ENCODE results near the gene VPS37C. TPM values are rescaled to one million over a fixed set of nuclear protein-coding genes. Genes with fewer than 3 reads are reported as not detected.

VPS37C gene
- total RNA-seq, 1 donor from 2014 or later, result 29.1 TPM

DNA sequence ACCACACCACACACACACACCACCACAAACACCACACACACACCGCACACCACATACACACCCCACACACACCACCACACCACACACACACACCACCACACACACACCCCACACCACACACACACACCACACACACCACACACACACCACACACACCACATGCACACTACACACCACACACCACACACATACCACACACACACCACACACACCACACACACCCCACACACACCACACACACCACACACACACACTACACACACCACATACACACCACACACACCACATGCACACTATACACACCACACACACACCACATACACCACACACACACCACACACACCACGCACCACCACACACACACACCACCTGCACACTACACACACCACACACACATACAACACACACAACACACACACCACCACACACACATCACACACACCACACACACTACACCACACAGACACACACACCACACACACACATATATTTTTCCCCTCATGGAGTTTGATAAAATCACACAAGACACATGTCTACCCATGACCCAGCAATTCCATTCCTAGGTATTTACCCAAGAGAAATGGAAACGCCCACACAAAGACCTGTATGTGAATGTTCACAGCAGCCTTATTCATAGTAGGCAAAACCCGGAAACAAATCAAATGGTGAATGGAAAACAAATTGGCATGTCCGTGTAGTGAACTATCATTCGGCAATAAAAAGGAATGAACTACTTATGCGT is 44.6 kb downstream of the VPS37C start:
- TF ChIP-seq, protein P1, sequence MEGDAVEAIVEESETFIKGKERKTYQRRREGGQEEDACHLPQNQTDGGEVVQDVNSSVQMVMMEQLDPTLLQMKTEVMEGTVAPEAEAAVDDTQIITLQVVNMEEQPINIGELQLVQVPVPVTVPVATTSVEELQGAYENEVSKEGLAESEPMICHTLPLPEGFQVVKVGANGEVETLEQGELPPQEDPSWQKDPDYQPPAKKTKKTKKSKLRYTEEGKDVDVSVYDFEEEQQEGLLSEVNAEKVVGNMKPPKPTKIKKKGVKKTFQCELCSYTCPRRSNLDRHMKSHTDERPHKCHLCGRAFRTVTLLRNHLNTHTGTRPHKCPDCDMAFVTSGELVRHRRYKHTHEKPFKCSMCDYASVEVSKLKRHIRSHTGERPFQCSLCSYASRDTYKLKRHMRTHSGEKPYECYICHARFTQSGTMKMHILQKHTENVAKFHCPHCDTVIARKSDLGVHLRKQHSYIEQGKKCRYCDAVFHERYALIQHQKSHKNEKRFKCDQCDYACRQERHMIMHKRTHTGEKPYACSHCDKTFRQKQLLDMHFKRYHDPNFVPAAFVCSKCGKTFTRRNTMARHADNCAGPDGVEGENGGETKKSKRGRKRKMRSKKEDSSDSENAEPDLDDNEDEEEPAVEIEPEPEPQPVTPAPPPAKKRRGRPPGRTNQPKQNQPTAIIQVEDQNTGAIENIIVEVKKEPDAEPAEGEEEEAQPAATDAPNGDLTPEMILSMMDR (IDR thresholded peaks at IDR 0.05; ENCODE audit: unreplicated experiment), result no peak
- no peak for DNase-seq (ENCODE audit: low spot score in 2 of 2, unreplicated experiment in 2 of 2)

DNA sequence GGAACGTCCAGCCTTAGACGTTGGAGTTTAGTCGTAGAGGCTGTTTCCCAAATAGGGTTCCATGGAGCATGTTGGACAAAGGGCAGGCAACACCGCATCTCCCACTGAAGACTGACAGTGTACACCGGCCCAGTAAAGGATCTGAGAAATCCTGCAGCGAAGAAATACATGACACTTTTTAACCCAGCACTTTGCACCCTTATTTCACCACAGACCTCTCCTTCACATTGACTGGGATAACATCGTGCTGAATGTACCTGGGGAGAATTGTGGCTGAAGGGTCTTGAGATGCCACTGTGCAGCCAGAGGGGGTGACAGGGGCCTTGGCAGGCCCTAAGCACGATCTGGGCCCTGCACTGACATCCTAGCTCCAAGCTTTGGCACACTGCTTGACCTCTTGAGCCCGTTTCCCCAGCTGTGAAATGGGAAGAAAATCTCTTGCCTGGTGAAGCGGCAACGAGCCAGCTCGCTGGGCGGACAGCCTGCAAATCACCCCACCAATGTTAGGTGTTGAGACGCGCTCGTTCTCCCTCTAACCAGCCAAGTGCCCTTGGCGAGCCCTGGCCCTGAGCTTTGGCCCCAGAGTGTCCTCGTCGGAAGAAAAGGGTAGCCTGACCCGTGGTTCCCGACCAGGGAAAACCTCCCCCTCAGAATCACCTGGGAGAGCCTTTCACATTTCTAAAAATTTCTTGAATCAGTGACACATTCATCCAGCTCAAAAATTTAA is 45.6 kb downstream of the VPS37C start:
- DNase-seq (ENCODE audit: low spot score in 2 of 2, unreplicated experiment in 2 of 2), result no peak
- Mint-ChIP-seq H3K27ac (no peak overlapping the region), H3K36me3 (no peaks in the 10 kb centered on the region), H3K27me3 (ENCODE audit: low read depth) (no peaks in the 10 kb centered on the region), H3K9me3 (no peaks in the 10 kb centered on the region), H3K4me3 (no peak overlapping the region), H3K4me1 (peaks cover 12% of the 10 kb centered on the region)
- TF ChIP-seq, protein P1 (IDR thresholded peaks at IDR 0.05; ENCODE audit: unreplicated experiment), result no peak

More for the DNA sequence above, 44.6 kb downstream of the VPS37C start:
- Mint-ChIP-seq H3K27me3 (ENCODE audit: low read depth) (no peaks in the 10 kb centered on the region), H3K36me3 (no peaks in the 10 kb centered on the region), H3K27ac (no peak overlapping the region), H3K9me3 (no peaks in the 10 kb centered on the region), H3K4me1 (peaks cover 18% of the 10 kb centered on the region), H3K4me3 (no peak overlapping the region)

DNA sequence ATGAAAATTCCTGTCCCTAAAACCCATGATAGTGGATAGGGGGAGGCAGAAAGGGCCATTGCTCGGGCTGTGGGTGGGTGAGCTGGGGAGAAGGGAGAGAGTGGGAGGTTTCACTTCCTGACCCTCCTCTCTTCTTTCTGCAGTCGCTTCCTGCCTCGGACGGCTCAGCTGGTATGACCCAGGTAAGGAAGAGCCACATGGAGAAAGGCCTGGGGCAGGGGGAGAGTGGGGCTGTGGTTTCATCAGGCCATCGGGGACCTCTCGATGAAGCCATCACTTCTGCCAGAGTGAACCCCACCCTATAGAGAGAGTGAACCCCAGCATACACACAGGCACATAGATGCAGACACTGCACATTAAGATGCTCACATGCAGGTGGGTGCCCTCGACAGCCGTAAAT is 46.3 kb downstream of the VPS37C start:
- Mint-ChIP-seq H3K36me3 (no peaks in the 10 kb centered on the region), H3K27ac (no peak overlapping the region), H3K9me3 (no peaks in the 10 kb centered on the region), H3K4me3 (no peak overlapping the region), H3K27me3 (ENCODE audit: low read depth) (no peaks in the 10 kb centered on the region), H3K4me1 (peaks cover 4% of the 10 kb centered on the region)
- DNase-seq (ENCODE audit: low spot score in 2 of 2, unreplicated experiment in 2 of 2), result no peak
- TF ChIP-seq, protein P1 (IDR thresholded peaks at IDR 0.05; ENCODE audit: unreplicated experiment), result no peak

DNA sequence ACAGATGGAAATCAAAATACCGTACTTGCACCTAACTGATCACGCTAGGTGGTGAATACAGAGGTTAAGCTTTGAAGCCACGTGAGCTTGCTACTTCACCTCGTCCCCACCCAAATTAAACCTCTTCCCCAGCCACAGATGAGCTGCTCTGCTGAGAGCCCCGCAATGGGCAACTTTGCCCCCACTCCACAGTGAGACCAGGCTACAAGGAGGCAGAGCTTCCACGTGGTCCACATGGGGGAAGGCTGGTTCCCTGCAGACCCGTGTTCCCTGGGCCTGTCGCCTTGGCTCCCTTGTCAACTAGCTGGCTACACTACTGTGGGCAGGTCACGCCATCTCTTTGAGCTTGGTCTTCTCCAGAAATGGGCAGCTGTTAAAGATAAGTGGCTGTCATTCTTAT is 48.0 kb downstream of the VPS37C start:
- Mint-ChIP-seq H3K27me3 (ENCODE audit: low read depth) (no peaks in the 10 kb centered on the region), H3K4me1 (no peaks in the 10 kb centered on the region)

DNA sequence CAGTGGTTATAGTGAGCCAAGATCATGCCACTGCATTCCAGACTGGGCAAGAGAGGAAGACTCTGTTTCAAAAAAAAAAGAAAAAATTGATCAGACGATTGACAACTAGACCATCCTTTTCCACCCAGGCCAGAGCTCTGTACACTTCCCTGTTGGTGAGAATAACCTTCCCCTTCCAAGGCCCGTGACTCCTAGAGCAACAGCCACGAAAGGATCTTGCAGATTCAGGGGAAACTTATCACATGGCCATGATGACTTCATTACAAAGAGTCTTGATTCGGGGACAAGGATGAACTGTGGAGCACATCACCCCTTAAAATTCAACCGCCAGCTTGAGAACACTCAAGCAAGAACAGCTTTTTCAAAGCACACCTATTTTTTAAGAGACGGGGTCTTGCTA is 48.7 kb downstream of the VPS37C start:
- Mint-ChIP-seq H3K9me3 (no peaks in the 10 kb centered on the region), H3K4me3 (no peak overlapping the region), H3K4me1 (no peaks in the 10 kb centered on the region), H3K36me3 (no peaks in the 10 kb centered on the region), H3K27me3 (ENCODE audit: low read depth) (no peaks in the 10 kb centered on the region), H3K27ac (no peak overlapping the region)
- TF ChIP-seq, protein P1 (IDR thresholded peaks at IDR 0.05; ENCODE audit: unreplicated experiment), result no peak
- no peak for DNase-seq (ENCODE audit: low spot score in 2 of 2, unreplicated experiment in 2 of 2)

More for the DNA sequence above, 48.0 kb downstream of the VPS37C start:
- Mint-ChIP-seq H3K27ac (no peak overlapping the region), H3K9me3 (no peaks in the 10 kb centered on the region), H3K4me3 (no peak overlapping the region), H3K36me3 (no peaks in the 10 kb centered on the region)
- DNase-seq (ENCODE audit: low spot score in 2 of 2, unreplicated experiment in 2 of 2), result no peak
- TF ChIP-seq, protein P1 (IDR thresholded peaks at IDR 0.05; ENCODE audit: unreplicated experiment), result no peak

Measured in mesothelial cell of epicardium (in vitro differentiated cells).